ENCODE data around the gene MAGI1. TPM values are rescaled to one million over a fixed set of nuclear protein-coding genes. Genes with fewer than 3 reads are reported as not detected.

Gene MAGI1
- total RNA-seq, 1 experiment from 2014 or later = 38.6 TPM

- H3K36me3 ChIP-seq (ENCODE audit: control insufficient read depth in 1 of 2, insufficient read depth in 2 of 2, low read length in 2 of 2) = no peaks in the 10 kb centered on the region
- no peak for DNase-seq (ENCODE audit: low read depth, low spot score)
- H3K79me2 ChIP-seq (ENCODE audit: insufficient read depth, low read length) = no peaks in the 10 kb centered on the region
- intact Hi-C loops (cut with micrococcal nuclease) = no loop called here
- H3K27ac ChIP-seq (ENCODE audit: low read depth, low read length) = no peak overlapping the region
- H3K9ac ChIP-seq (ENCODE audit: low read length) = no peak overlapping the region
- H2AFZ ChIP-seq (ENCODE audit: low read depth, low read length, poor library complexity, severe bottlenecking) = no peak overlapping the region
- no peaks in the 10 kb centered on the region for H3K27me3 ChIP-seq (ENCODE audit: insufficient read depth, low read length)
- CTCF ChIA-PET = no interaction called here
- H4K20me1 ChIP-seq (ENCODE audit: insufficient read depth) = no peaks in the 10 kb centered on the region
- RAD21 ChIA-PET (ENCODE audit: low non-redundant PET in 1 of 2, low total read pairs in 2 of 2, uncharacterized antibody in 2 of 2, unreplicated experiment in 2 of 2) = no interaction called here
- H3K4me3 ChIP-seq (replicated peaks in 1 of 2; ENCODE audit: low read depth in 1 of 2, low read length in 2 of 2) = no peak overlapping the region
- no peak for ATAC-seq
- POLR2A ChIA-PET = no interaction called here
- H3K4me1 ChIP-seq (ENCODE audit: control insufficient read depth in 1 of 2, insufficient read depth in 2 of 2, low read length in 2 of 2) = no peaks in the 10 kb centered on the region
- BruUV-seq (replicated peaks) = no TSS peak
- no peaks in the 10 kb centered on the region for H3K9me3 ChIP-seq (ENCODE audit: control insufficient read depth in 1 of 2, insufficient read depth in 1 of 2, low read depth in 1 of 2, low read length in 2 of 2)
- H3K4me2 ChIP-seq (ENCODE audit: low read length) = no peak overlapping the region
- TF ChIP-seq RAD21 (IDR thresholded peaks at IDR 0.05; ENCODE audit: low read depth) (no peak), ZNF274 (IDR thresholded peaks at IDR 0.05; ENCODE audit: low read depth, low read length) (no peak), ZFX (IDR thresholded peaks at IDR 0.05) (no peak), REST (IDR thresholded peaks at IDR 0.05; ENCODE audit: low read depth) (no peak), CEBPB (IDR thresholded peaks at IDR 0.05; ENCODE audit: low read depth) (no peak)
- TF ChIP-seq, protein P1, sequence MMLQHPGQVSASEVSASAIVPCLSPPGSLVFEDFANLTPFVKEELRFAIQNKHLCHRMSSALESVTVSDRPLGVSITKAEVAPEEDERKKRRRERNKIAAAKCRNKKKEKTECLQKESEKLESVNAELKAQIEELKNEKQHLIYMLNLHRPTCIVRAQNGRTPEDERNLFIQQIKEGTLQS (IDR thresholded peaks at IDR 0.05) = no peak
- H3K9me2 ChIP-seq (ENCODE audit: insufficient read depth) = no peaks in the 10 kb centered on the region
Measured at GRCh38 chr3:65376426-65376825, 662.3 kb downstream of the MAGI1 start.

DNA sequence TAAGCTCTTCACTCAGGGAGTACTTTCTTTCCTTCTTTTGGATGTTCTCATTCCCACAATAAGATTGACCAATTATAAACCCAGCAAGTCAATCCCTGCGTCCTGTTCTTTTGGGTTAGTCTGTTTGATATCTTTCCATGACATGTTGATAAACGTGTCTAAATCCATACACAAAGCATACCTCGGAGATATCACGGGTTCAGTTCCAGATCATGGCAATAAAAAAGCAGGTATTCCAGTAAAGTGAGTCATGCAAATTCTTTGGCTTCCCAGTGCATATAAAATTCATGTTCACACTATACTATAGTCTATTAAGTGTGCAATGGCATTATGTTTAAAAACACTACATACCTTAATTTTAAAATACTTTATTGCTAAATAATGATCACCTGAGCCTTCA lies 667.7 kb downstream of the MAGI1 start:
- ATAC-seq (no peak), DNase-seq (ENCODE audit: low read depth, low spot score) (no peak)
- Histone ChIP-seq H3K27ac (ENCODE audit: low read depth, low read length) (no peak overlapping the region), H3K9me3 (ENCODE audit: control insufficient read depth in 1 of 2, insufficient read depth in 1 of 2, low read depth in 1 of 2, low read length in 2 of 2) (no peaks in the 10 kb centered on the region), H3K9ac (ENCODE audit: low read length) (no peak overlapping the region), H3K4me3 (replicated peaks in 1 of 2; ENCODE audit: low read depth in 1 of 2, low read length in 2 of 2) (no peak overlapping the region), H3K27me3 (ENCODE audit: insufficient read depth, low read length) (no peaks in the 10 kb centered on the region), H3K36me3 (ENCODE audit: control insufficient read depth in 1 of 2, insufficient read depth in 2 of 2, low read length in 2 of 2) (no peaks in the 10 kb centered on the region), H3K9me2 (ENCODE audit: insufficient read depth) (no peaks in the 10 kb centered on the region), H3K4me1 (ENCODE audit: control insufficient read depth in 1 of 2, insufficient read depth in 2 of 2, low read length in 2 of 2) (no peaks in the 10 kb centered on the region), H2AFZ (ENCODE audit: low read depth, low read length, poor library complexity, severe bottlenecking) (no peak overlapping the region), H3K79me2 (ENCODE audit: insufficient read depth, low read length) (no peaks in the 10 kb centered on the region), H3K4me2 (ENCODE audit: low read length) (no peak overlapping the region), H4K20me1 (ENCODE audit: insufficient read depth) (no peaks in the 10 kb centered on the region)
- intact Hi-C loops (cut with micrococcal nuclease) = no loop called here
- ChIA-PET CTCF (no interaction called here), RAD21 (ENCODE audit: low non-redundant PET in 1 of 2, low total read pairs in 2 of 2, uncharacterized antibody in 2 of 2, unreplicated experiment in 2 of 2) (no interaction called here), POLR2A (no interaction called here)
- no peak for TF ChIP-seq ZFX (IDR thresholded peaks at IDR 0.05)
- no peak for TF ChIP-seq ZBTB33 (IDR thresholded peaks at IDR 0.05; ENCODE audit: extremely low read depth, insufficient replicate concordance, low read length)
- TF ChIP-seq FOSL1 (IDR thresholded peaks at IDR 0.05; ENCODE audit: low read depth) = no peak
- no peak for TF ChIP-seq SRF (IDR thresholded peaks at IDR 0.05; ENCODE audit: low read depth)
- no peak for TF ChIP-seq EZH2phosphoT487 (IDR thresholded peaks at IDR 0.05; ENCODE audit: borderline replicate concordance)
- no peak for TF ChIP-seq JUND (IDR thresholded peaks at IDR 0.05)
- TF ChIP-seq, protein P1 (IDR thresholded peaks at IDR 0.05) = no peak
- TF ChIP-seq YY1 (IDR thresholded peaks at IDR 0.05; ENCODE audit: extremely low read depth, insufficient replicate concordance, low read depth, low read length) = no peak
- no peak for TF ChIP-seq EZH2 (IDR thresholded peaks at IDR 0.05)
- no peak for TF ChIP-seq POLR2AphosphoS5 (IDR thresholded peaks at IDR 0.05; ENCODE audit: low read depth, low read length)
- no TSS peak for BruUV-seq (replicated peaks)
